HepG2 (cell line): ENCODE results near the gene RBM34. TPM values are rescaled to one million over a fixed set of nuclear protein-coding genes. Genes with fewer than 3 reads are reported as not detected.
A peak's percentile ranks its signal among the peaks of the same experiment; 100 is the strongest.

Source experiments
- MTF2 ChIP-seq: sonication (generic); formaldehyde crosslinking; IDR thresholded peaks from 2 replicates; pipeline ENCODE4 v1.5.0; 2020; ENCODE audit warnings: missing genetic modification reagents, borderline replicate concordance
- NCOR1 ChIP-seq: fragments of 200-600 bp; sonication (generic); IDR thresholded peaks from 2 replicates; pipeline ENCODE4 v1.7.0; 2017; ENCODE audit warnings: antibody characterized with exemption, low read length, borderline replicate concordance
- NFE2L1 ChIP-seq: sonication (generic); formaldehyde crosslinking; IDR thresholded peaks from 2 replicates; pipeline ENCODE4 v1.4.0; 2020; ENCODE audit warnings: missing genetic modification reagents, mild to moderate bottlenecking, borderline replicate concordance
- NFYB ChIP-seq: sonication (generic); formaldehyde crosslinking; IDR thresholded peaks from 2 replicates; pipeline ENCODE4 v1.4.0; 2020; ENCODE audit warnings: missing genetic modification reagents
- REL ChIP-seq: sonication (generic); formaldehyde crosslinking; conservative IDR thresholded peaks from 2 replicates; pipeline ENCODE4 v1.8.0; 2022; ENCODE audit warnings: mild to moderate bottlenecking, missing genetic modification reagents, moderate library complexity
- SMAD3 ChIP-seq: sonication (generic); formaldehyde crosslinking; IDR thresholded peaks from 2 replicates; pipeline ENCODE4 v1.4.0; 2020; ENCODE audit warnings: missing genetic modification reagents
- SOX5 ChIP-seq: IDR thresholded peaks from 2 replicates; pipeline ENCODE4 v1.6.1; 2016; ENCODE audit warnings: borderline replicate concordance
- TCF7L2 ChIP-seq: IDR thresholded peaks from 2 replicates; pipeline ENCODE4 v1.6.1; 2011; ENCODE audit warnings: mild to moderate bottlenecking, low read depth, low read length, moderate library complexity
- TEAD2 ChIP-seq: sonication (generic); formaldehyde crosslinking; IDR thresholded peaks from 2 replicates; pipeline ENCODE4 v1.9.0; 2021; ENCODE audit warnings: missing genetic modification reagents
- ZBTB21 ChIP-seq: sonication (generic); formaldehyde crosslinking; IDR thresholded peaks from 2 replicates; pipeline ENCODE4 v1.4.0; 2020; ENCODE audit warnings: missing genetic modification reagents
- ZKSCAN8 ChIP-seq: IDR thresholded peaks from 2 replicates; pipeline ENCODE4 v1.6.1; 2016; ENCODE audit warnings: borderline replicate concordance, missing genetic modification reagents, missing compliant biosample characterization
- ZNF253 ChIP-seq: sonication (generic); formaldehyde crosslinking; IDR thresholded peaks from 2 replicates; pipeline ENCODE4 v1.8.0; 2022; ENCODE audit warnings: mild to moderate bottlenecking, missing genetic modification reagents, borderline replicate concordance
- ZNF296 ChIP-seq: sonication (generic); formaldehyde crosslinking; conservative IDR thresholded peaks from 2 replicates; pipeline ENCODE4 v1.5.0; 2020; ENCODE audit warnings: mild to moderate bottlenecking, missing genetic modification reagents
- ZNF564 ChIP-seq: sonication (generic); formaldehyde crosslinking; IDR thresholded peaks from 2 replicates; pipeline ENCODE4 v1.8.1; 2023; ENCODE audit warnings: mild to moderate bottlenecking, missing genetic modification reagents
- ZNF761 ChIP-seq: sonication (generic); formaldehyde crosslinking; conservative IDR thresholded peaks from 2 replicates; pipeline ENCODE4 v1.4.0; 2020; ENCODE audit warnings: mild to moderate bottlenecking, missing genetic modification reagents
- polyA plus RNA-seq, 8 experiments: library from polyadenylated mRNA; depleted of rRNA in 3 of 8; stranded (reverse) in 7 of 8; unstranded in 1 of 8; fragments of >200 nt; fragmentation: Illumina TruSeq in 4 of 8; extraction: Trizol in 4 of 8; gene quantifications; 2 replicates each; pipeline versions ENCODE4 v1.2.1 to v1.2.3, GENCODE V29; 2011 to 2016; ENCODE audit warnings: low read depth in 4 of 8, missing spikeins in 1 of 8, mixed read lengths in 1 of 8; ENCODE audit not compliant: insufficient read depth in 1 of 8
- total RNA-seq, 5 experiments: library from RNA; depleted of rRNA; stranded (reverse); fragments of >200 nt; fragmentation: Illumina TruSeq; extraction: Trizol; gene quantifications; 2 replicates each; pipeline ENCODE4 v1.2.3, GENCODE V29; 2016; ENCODE audit warnings: low read depth in 1 of 5
- TF ChIP-seq, protein P1 (sequence below): sonication (generic); formaldehyde crosslinking; IDR thresholded peaks from 2 replicates; pipeline ENCODE4 v1.9.0; 2022; ENCODE audit warnings: low read depth, missing genetic modification reagents
- TF ChIP-seq, protein P2 (sequence below): sonication (generic); formaldehyde crosslinking; IDR thresholded peaks from 2 replicates; pipeline ENCODE4 v1.4.0; 2020; ENCODE audit warnings: low read depth, mild to moderate bottlenecking, missing genetic modification reagents
- TF ChIP-seq, protein P3 (sequence below): sonication (generic); formaldehyde crosslinking; IDR thresholded peaks from 2 replicates; pipeline ENCODE4 v1.5.0; 2020; ENCODE audit warnings: missing genetic modification reagents
- TF ChIP-seq, protein P4 (sequence below): sonication (generic); formaldehyde crosslinking; IDR thresholded peaks from 2 replicates; pipeline ENCODE4 v1.4.0; 2020; ENCODE audit warnings: missing genetic modification reagents
- TF ChIP-seq, protein P5 (sequence below): IDR thresholded peaks from 2 replicates; pipeline ENCODE4 v1.6.1; 2016; ENCODE audit warnings: low read depth, missing genetic modification reagents, missing compliant biosample characterization

Gene RBM34
- total and polyA plus RNA-seq, 2 of the 13 experiments (the other 11 are each of a cell fraction or from before 2014, with no cell fraction given) = 34.7 to 73.0 TPM

DNA sequence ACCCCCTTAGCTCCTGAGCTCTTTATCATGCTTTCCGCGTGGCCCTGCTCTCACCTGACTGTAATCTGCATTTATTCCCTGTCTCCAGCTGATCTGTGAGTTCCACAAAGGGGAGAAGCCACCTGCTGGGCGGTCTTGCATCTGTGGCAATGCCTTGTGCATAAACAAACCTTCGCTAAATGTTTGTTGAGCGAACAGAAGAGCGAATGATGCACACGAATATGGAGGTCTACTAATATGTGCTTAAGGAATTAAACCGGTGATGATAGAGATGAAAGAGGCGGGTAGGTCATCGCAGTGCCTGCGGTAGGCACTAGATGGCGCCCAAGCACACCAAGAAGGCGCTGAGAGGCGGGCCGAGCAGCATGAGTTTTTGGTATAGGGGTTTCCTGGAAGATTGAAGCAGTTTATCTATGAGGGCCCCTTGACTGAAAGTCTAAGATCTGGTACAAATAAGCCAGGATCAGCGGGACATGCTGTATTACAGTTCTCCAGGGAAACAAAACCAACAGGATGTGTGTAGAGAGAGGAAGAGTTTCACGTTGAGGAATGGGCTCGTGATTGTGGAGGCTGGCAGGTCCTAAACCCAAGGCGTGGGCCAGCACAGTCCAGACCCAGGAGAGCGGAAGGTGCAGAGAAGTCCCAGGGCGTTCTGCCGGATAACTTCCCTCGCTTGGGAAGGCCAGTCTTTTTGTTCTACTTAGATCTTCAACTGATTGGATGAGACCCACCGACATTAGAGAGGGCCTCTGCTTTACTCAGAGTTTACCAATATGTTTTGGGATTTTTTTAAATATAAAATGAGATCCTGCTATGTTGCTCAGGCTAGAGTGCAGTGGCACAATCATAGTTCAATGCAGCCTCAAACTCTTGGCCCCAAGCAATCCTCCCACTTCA, 67.1 kb downstream of the RBM34 start (continued):
- no peak for TF ChIP-seq SOX5 (CRISPR knock-in tag)
- TF ChIP-seq ZNF564 = no peak
- no peak for TF ChIP-seq ZBTB21 (CRISPR knock-in tag)
- TF ChIP-seq REL (CRISPR knock-in tag) = no peak
- TF ChIP-seq, protein P1, sequence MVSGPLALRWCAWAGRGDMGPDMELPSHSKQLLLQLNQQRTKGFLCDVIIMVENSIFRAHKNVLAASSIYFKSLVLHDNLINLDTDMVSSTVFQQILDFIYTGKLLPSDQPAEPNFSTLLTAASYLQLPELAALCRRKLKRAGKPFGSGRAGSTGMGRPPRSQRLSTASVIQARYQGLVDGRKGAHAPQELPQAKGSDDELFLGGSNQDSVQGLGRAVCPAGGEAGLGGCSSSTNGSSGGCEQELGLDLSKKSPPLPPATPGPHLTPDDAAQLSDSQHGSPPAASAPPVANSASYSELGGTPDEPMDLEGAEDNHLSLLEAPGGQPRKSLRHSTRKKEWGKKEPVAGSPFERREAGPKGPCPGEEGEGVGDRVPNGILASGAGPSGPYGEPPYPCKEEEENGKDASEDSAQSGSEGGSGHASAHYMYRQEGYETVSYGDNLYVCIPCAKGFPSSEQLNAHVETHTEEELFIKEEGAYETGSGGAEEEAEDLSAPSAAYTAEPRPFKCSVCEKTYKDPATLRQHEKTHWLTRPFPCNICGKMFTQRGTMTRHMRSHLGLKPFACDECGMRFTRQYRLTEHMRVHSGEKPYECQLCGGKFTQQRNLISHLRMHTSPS (CRISPR knock-in tag) = no peak
- TF ChIP-seq NFYB (CRISPR knock-in tag) = no peak
- TF ChIP-seq, protein P2, sequence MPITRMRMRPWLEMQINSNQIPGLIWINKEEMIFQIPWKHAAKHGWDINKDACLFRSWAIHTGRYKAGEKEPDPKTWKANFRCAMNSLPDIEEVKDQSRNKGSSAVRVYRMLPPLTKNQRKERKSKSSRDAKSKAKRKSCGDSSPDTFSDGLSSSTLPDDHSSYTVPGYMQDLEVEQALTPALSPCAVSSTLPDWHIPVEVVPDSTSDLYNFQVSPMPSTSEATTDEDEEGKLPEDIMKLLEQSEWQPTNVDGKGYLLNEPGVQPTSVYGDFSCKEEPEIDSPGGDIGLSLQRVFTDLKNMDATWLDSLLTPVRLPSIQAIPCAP (CRISPR knock-in tag) = no peak
- no peak for TF ChIP-seq MTF2 (CRISPR knock-in tag)
- peak; percentile 33; the same call in 1 of the 2 replicates for TF ChIP-seq ZKSCAN8 (CRISPR knock-in tag)
- no peak for TF ChIP-seq ZNF296 (CRISPR knock-in tag)
- no peak for TF ChIP-seq ZNF761 (CRISPR knock-in tag)
- TF ChIP-seq, protein P3, sequence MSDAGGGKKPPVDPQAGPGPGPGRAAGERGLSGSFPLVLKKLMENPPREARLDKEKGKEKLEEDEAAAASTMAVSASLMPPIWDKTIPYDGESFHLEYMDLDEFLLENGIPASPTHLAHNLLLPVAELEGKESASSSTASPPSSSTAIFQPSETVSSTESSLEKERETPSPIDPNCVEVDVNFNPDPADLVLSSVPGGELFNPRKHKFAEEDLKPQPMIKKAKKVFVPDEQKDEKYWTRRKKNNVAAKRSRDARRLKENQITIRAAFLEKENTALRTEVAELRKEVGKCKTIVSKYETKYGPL (CRISPR knock-in tag) = no peak
- no peak for TF ChIP-seq TCF7L2
- TF ChIP-seq NFE2L1 = no peak
- TF ChIP-seq SMAD3 = peak; percentile 26; the same call in 1 of the 2 replicates
- no peak for TF ChIP-seq TEAD2 (CRISPR knock-in tag)
- no peak for TF ChIP-seq ZNF253 (CRISPR knock-in tag)
- TF ChIP-seq, protein P4, sequence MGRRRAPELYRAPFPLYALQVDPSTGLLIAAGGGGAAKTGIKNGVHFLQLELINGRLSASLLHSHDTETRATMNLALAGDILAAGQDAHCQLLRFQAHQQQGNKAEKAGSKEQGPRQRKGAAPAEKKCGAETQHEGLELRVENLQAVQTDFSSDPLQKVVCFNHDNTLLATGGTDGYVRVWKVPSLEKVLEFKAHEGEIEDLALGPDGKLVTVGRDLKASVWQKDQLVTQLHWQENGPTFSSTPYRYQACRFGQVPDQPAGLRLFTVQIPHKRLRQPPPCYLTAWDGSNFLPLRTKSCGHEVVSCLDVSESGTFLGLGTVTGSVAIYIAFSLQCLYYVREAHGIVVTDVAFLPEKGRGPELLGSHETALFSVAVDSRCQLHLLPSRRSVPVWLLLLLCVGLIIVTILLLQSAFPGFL (CRISPR knock-in tag) = no peak
- TF ChIP-seq, protein P5, sequence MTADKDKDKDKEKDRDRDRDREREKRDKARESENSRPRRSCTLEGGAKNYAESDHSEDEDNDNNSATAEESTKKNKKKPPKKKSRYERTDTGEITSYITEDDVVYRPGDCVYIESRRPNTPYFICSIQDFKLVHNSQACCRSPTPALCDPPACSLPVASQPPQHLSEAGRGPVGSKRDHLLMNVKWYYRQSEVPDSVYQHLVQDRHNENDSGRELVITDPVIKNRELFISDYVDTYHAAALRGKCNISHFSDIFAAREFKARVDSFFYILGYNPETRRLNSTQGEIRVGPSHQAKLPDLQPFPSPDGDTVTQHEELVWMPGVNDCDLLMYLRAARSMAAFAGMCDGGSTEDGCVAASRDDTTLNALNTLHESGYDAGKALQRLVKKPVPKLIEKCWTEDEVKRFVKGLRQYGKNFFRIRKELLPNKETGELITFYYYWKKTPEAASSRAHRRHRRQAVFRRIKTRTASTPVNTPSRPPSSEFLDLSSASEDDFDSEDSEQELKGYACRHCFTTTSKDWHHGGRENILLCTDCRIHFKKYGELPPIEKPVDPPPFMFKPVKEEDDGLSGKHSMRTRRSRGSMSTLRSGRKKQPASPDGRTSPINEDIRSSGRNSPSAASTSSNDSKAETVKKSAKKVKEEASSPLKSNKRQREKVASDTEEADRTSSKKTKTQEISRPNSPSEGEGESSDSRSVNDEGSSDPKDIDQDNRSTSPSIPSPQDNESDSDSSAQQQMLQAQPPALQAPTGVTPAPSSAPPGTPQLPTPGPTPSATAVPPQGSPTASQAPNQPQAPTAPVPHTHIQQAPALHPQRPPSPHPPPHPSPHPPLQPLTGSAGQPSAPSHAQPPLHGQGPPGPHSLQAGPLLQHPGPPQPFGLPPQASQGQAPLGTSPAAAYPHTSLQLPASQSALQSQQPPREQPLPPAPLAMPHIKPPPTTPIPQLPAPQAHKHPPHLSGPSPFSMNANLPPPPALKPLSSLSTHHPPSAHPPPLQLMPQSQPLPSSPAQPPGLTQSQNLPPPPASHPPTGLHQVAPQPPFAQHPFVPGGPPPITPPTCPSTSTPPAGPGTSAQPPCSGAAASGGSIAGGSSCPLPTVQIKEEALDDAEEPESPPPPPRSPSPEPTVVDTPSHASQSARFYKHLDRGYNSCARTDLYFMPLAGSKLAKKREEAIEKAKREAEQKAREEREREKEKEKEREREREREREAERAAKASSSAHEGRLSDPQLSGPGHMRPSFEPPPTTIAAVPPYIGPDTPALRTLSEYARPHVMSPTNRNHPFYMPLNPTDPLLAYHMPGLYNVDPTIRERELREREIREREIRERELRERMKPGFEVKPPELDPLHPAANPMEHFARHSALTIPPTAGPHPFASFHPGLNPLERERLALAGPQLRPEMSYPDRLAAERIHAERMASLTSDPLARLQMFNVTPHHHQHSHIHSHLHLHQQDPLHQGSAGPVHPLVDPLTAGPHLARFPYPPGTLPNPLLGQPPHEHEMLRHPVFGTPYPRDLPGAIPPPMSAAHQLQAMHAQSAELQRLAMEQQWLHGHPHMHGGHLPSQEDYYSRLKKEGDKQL (CRISPR knock-in tag) = no peak
- TF ChIP-seq NCOR1 = no peak
